A673 (cell line): ENCODE results near the gene MAST4.

Experiments
- CTCF ChIP-seq: fragments of 300-800, 200-600 bp; sonication (generic); conservative IDR thresholded peaks from 2 replicates; pipeline ENCODE4 v1.5.1; 2017; ENCODE audit warnings: low read depth, mild to moderate bottlenecking, antibody characterized with exemption, low read length, moderate library complexity, mixed read lengths
- EZH2 ChIP-seq: fragments of 200-600 bp; sonication (generic); IDR thresholded peaks from 2 replicates; pipeline ENCODE4 v1.6.1; 2017; ENCODE audit warnings: borderline replicate concordance, low read depth, mild to moderate bottlenecking, mixed read lengths, antibody characterized with exemption, low read length; ENCODE audit not compliant: poor library complexity, severe bottlenecking

- TF ChIP-seq CTCF (no peak), EZH2 (no peak)
Observed at GRCh38 chr5:67043796-67044511, 447.8 kb downstream of the MAST4 start.
